Measurements from ENCODE around the gene COMMD6. TPM values are rescaled to one million over a fixed set of nuclear protein-coding genes. Genes with fewer than 3 reads are reported as not detected.

COMMD6 gene
- total RNA-seq, 1 experiment from 2014 or later: 131 TPM

DNA sequence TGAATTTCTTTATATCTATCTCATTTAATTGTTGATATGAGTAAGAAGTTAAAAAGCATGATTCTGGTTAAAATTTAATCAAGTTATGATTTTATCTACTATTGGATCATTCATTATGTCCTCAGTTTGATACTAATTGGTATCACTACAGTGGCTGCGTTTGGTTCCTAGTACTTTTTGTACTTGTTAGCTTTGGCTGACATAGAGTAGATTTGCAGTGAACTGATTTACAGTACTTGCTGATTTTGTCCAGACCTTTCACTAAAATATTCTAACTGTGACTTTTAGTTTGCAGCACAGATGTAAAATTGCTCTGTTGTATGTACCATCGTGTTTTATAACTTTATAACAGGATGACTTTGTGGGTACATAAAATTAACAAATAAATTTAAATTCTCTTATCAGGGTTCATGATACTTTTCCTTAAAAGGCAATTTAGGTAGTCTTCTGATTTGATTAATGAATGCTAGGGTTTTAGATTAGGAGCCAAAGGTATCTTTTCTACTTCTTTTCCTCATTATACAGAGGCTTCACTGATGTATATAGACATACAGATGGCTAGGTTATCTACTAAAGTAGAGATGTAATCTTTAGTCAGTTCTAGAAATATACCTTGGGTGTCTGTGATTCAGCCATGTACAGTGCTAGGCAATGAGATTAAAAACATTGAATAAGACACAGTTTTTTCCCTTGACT lies 20.7 kb upstream of the COMMD6 start:
- Histone ChIP-seq H3K4ac (ENCODE audit: low read depth, low read length) (no peak overlapping the region), H3K27me3 (ENCODE audit: insufficient read depth, low read length) (no peaks in the 10 kb centered on the region), H2BK15ac (ENCODE audit: low read depth, low read length) (no peak overlapping the region), H3K9ac (ENCODE audit: extremely low read depth, insufficient read length, low read length) (no peak overlapping the region), H3K79me2 (ENCODE audit: insufficient read depth, low read length) (0 out of 2 replicates have a peak, but pooled peaks cover 1% of the 10 kb centered on the region), H3K79me1 (ENCODE audit: insufficient read depth, low read depth, low read length, poor library complexity, severe bottlenecking) (no peaks in the 10 kb centered on the region), H2AFZ (ENCODE audit: low read length) (no peak overlapping the region), H2BK20ac (ENCODE audit: low read depth, low read length, poor library complexity, severe bottlenecking) (no peak overlapping the region), H3K4me1 (ENCODE audit: insufficient read depth, low read length) (no peaks in the 10 kb centered on the region), H2AK5ac (ENCODE audit: insufficient read length, low read length) (no peak overlapping the region), H3K14ac (ENCODE audit: insufficient read depth, low read length) (no peak overlapping the region), H2BK120ac (ENCODE audit: low read depth, low read length, poor library complexity, severe bottlenecking) (no peak overlapping the region), H3K27ac (ENCODE audit: insufficient read length, low read depth, low read length) (no peak overlapping the region), H3T11ph (ENCODE audit: low read length) (no peak overlapping the region), H3K23me2 (ENCODE audit: insufficient read length, low read depth, low read length, poor library complexity, severe bottlenecking) (no peaks in the 10 kb centered on the region), H3K23ac (ENCODE audit: insufficient read length, low read depth, low read length) (no peak overlapping the region), H3K56ac (ENCODE audit: insufficient read length, low read depth, low read length) (no peak overlapping the region), H3K18ac (ENCODE audit: insufficient read length, low read depth, low read length) (no peak overlapping the region), H4K20me1 (ENCODE audit: control insufficient read depth, insufficient read depth, insufficient read length) (no peaks in the 10 kb centered on the region), H2BK12ac (ENCODE audit: insufficient read length, low read depth, low read length) (no peak overlapping the region), H4K91ac (ENCODE audit: insufficient read length, low read depth, low read length) (no peak overlapping the region), H2BK5ac (ENCODE audit: insufficient read length, low read length) (no peak overlapping the region), H4K8ac (replicated peaks; ENCODE audit: insufficient read length, low read depth, low read length) (no peak overlapping the region), H3K9me3 (ENCODE audit: control insufficient read depth, low read depth, low read length) (no peaks in the 10 kb centered on the region), H3K4me2 (ENCODE audit: insufficient read depth, insufficient read length, low read length) (no peak overlapping the region), H4K5ac (ENCODE audit: insufficient read length, low read depth, low read length) (no peak overlapping the region)
- no peaks in the 10 kb centered on the region for H3K9me3 Mint-ChIP-seq
- no peak overlapping the region for H3K4me3 Mint-ChIP-seq
- no peaks in the 10 kb centered on the region for H3K4me1 Mint-ChIP-seq
- H3K27ac Mint-ChIP-seq: no peak overlapping the region
- WGBS (ENCODE audit: extremely low coverage, insufficient read length, low lambda C conversion rate): no CpG with 5 or more reads among the region's 2 CpGs
- peaks cover 4 to 17% (median 10%) of the 10 kb centered on the region in 3 experiments; a peak in 6 of 7 replicates for H3K36me3 Mint-ChIP-seq (ENCODE audit: insufficient read depth in 1 of 3, low read depth in 3 of 3)
- DNase-seq: no peak
- H3K27me3 Mint-ChIP-seq (ENCODE audit: low read depth): no peaks in the 10 kb centered on the region
- TF ChIP-seq, protein P1, sequence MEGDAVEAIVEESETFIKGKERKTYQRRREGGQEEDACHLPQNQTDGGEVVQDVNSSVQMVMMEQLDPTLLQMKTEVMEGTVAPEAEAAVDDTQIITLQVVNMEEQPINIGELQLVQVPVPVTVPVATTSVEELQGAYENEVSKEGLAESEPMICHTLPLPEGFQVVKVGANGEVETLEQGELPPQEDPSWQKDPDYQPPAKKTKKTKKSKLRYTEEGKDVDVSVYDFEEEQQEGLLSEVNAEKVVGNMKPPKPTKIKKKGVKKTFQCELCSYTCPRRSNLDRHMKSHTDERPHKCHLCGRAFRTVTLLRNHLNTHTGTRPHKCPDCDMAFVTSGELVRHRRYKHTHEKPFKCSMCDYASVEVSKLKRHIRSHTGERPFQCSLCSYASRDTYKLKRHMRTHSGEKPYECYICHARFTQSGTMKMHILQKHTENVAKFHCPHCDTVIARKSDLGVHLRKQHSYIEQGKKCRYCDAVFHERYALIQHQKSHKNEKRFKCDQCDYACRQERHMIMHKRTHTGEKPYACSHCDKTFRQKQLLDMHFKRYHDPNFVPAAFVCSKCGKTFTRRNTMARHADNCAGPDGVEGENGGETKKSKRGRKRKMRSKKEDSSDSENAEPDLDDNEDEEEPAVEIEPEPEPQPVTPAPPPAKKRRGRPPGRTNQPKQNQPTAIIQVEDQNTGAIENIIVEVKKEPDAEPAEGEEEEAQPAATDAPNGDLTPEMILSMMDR (conservative IDR thresholded peaks at IDR 0.05): no peak

Measured in H9 (cell line).